Measurements from ENCODE around the gene ITGA4.

- no peak for TF ChIP-seq EZH2 (IDR thresholded peaks at IDR 0.05; ENCODE audit: low read length, missing control alignments)
- no peak for TF ChIP-seq CTCF (conservative IDR thresholded peaks at IDR 0.05 in 1 of 2, IDR thresholded peaks at IDR 0.05 in 1 of 2; ENCODE audit: low read depth in 1 of 2, low read length in 2 of 2)
Measured at GRCh38 chr2:181458871-181459270, 1.7 kb downstream of the ITGA4 start.

Data from fibroblast of lung (primary cell).